Sigmoid colon (tissue), 7 donors: Measurements from ENCODE around the gene ATXN10. TPM values are rescaled to one million over a fixed set of nuclear protein-coding genes. Genes with fewer than 3 reads are reported as not detected.
"Not testable (repeated sequence)": the region's sequence is repeated elsewhere in the genome, so short reads cannot be mapped to it uniquely, and the experiment has no call there.

Experiments
- DNase-seq: peaks from one replicate; pipeline ENCODE4 v3.0.0-alpha.2; 2019
- H3K27ac ChIP-seq, 4 donors: fragments of 200-600 bp; sonication (generic); one replicate each; pipeline ENCODE4 v1.5.1; 2016 to 2019; ENCODE audit warnings: mild to moderate bottlenecking in 1 of 4
- H3K27me3 ChIP-seq, 3 donors: fragments of 200-600 bp; sonication (generic); one replicate each; pipeline ENCODE4 v1.5.1; 2019; ENCODE audit warnings: mild to moderate bottlenecking in 1 of 3
- H3K36me3 ChIP-seq, 4 donors: fragments of 200-600 bp; sonication (generic); one replicate each; pipeline ENCODE4 v1.5.1; 2016 to 2019
- H3K4me1 ChIP-seq, 4 donors: fragments of 200-600 bp; sonication (generic); one replicate each; pipeline ENCODE4 v1.5.1; 2017 to 2019
- H3K4me3 ChIP-seq, 4 donors: fragments of 200-600 bp; sonication (generic); one replicate each; pipeline ENCODE4 v1.5.1; 2017 to 2019; ENCODE audit warnings: mild to moderate bottlenecking in 2 of 4, moderate library complexity in 1 of 4
- H3K9me3 ChIP-seq, 4 donors: fragments of 200-600 bp in 3 of 4; sonication (generic) in 3 of 4; one replicate each; pipeline versions ENCODE4 v1.5.1 to v1.6.1; 2013 to 2019
- CTCF ChIP-seq, 4 experiments: fragments of 450-650 bp in 3 of 4; fragments of 200-600 bp in 1 of 4; IDR thresholded peaks; one replicate each; pipeline ENCODE4 v1.5.1; 2016 to 2019; ENCODE audit warnings: antibody characterized with exemption in 4 of 4, mild to moderate bottlenecking in 3 of 4, moderate library complexity in 2 of 4
- EP300 ChIP-seq, 4 donors: sonication (generic); formaldehyde crosslinking; IDR thresholded peaks; one replicate each; pipeline ENCODE4 v1.6.1; 2017; ENCODE audit warnings: antibody characterized with exemption in 4 of 4
- POLR2A ChIP-seq, 2 donors: fragments of 450-650 bp; IDR thresholded peaks; one replicate each; pipeline ENCODE4 v1.6.1; 2016; ENCODE audit warnings: antibody characterized with exemption in 2 of 2, mild to moderate bottlenecking in 2 of 2, moderate library complexity in 2 of 2
- POLR2AphosphoS5 ChIP-seq, 4 donors: sonication (generic); formaldehyde crosslinking; IDR thresholded peaks; one replicate each; pipeline ENCODE4 v1.6.1; 2017; ENCODE audit warnings: antibody characterized with exemption in 4 of 4
- WGBS, 2 donors: extraction: QIAGEN DNeasy Blood & Tissue Kit; methylation state at CpG; one replicate each; pipeline ENCODE4 v1.1.7; 2013; 5-methylcytosine and 5-hydroxymethylcytosine counted together
- intact Hi-C: fragments of 100-400 bp; cut with DNase I; formaldehyde crosslinking; loops from one replicate; pipeline ENCODE4 v1.15.1; 2023
- polyA plus RNA-seq, 3 donors: library from polyadenylated mRNA; stranded (reverse); fragments of 200-250 nt; gene quantifications; one replicate each; pipeline ENCODE4 v1.2.3, GENCODE V29; 2013
- total RNA-seq, 4 donors: library from RNA; depleted of rRNA; stranded (reverse); fragments of >200 nt; gene quantifications; one replicate each; pipeline ENCODE4 v1.1.0, GENCODE V29; 2016
- donor health status: healthy with polysubstance abuse.
- donor health status: Bipolar disorder and iron deficiency.
- donor health status: healthy.

Gene ATXN10
- total and polyA plus RNA-seq, 7 donors = 37.9 to 187 (median 160) TPM

GRCh38 chr22:45786726-45787125 is 115.1 kb downstream of the ATXN10 start:
- Histone ChIP-seq H3K4me1 (peaks cover 0 to 21% (median 19%) of the 10 kb centered on the region in 4 donors), H3K27me3 (no peaks in the 10 kb centered on the region), H3K4me3 (no peak overlapping the region), H3K9me3 (no peaks in the 10 kb centered on the region), H3K27ac (no peak overlapping the region), H3K36me3 (no peaks in the 10 kb centered on the region)
- WGBS, 2 donors = 67 to 69% methylated on average over 2 of the region's 2 CpGs
- intact Hi-C loops = no loop called here
- TF ChIP-seq POLR2AphosphoS5 (IDR thresholded peaks at IDR 0.05) = no peak
- no peak for DNase-seq

GRCh38 chr22:45787759-45788158 is 116.1 kb downstream of the ATXN10 start:
- Histone ChIP-seq H3K4me3 (no peak overlapping the region), H3K27ac (no peak overlapping the region), H3K27me3 (no peaks in the 10 kb centered on the region), H3K4me1 (peaks cover 0 to 19% (median 15%) of the 10 kb centered on the region in 4 donors), H3K36me3 (no peaks in the 10 kb centered on the region), H3K9me3 (no peaks in the 10 kb centered on the region)
- no peak for DNase-seq
- TF ChIP-seq POLR2AphosphoS5 (IDR thresholded peaks at IDR 0.05) = no peak
- no peak for TF ChIP-seq EP300 (IDR thresholded peaks at IDR 0.05)
- TF ChIP-seq POLR2A (IDR thresholded peaks at IDR 0.05) = no peak
- intact Hi-C loops = no loop called here
- WGBS, 2 donors = 97% methylated on average over 2 of the region's 2 CpGs

GRCh38 chr22:45788522-45788921 is 116.9 kb downstream of the ATXN10 start:
- intact Hi-C loops = no loop called here
- H3K9me3 ChIP-seq = no peaks in the 10 kb centered on the region
- H3K36me3 ChIP-seq = peaks cover 0 to 4% (median 0%) of the 10 kb centered on the region in 4 donors
- peaks cover 0 to 19% (median 15%) of the 10 kb centered on the region in 4 donors for H3K4me1 ChIP-seq
- WGBS, 2 donors = 97 to 99% methylated on average over 8 of the region's 8 CpGs
- H3K27me3 ChIP-seq = no peaks in the 10 kb centered on the region
- no peak overlapping the region for H3K27ac ChIP-seq
- no peak for TF ChIP-seq POLR2A (IDR thresholded peaks at IDR 0.05)
- TF ChIP-seq POLR2AphosphoS5 (IDR thresholded peaks at IDR 0.05) = no peak
- no peak for TF ChIP-seq EP300 (IDR thresholded peaks at IDR 0.05)
- TF ChIP-seq CTCF (IDR thresholded peaks at IDR 0.05) = no peak
- no peak overlapping the region for H3K4me3 ChIP-seq
- DNase-seq = no peak

GRCh38 chr22:45790401-45790800 is 118.8 kb downstream of the ATXN10 start:
- WGBS, 2 donors = 95 to 99% methylated on average over 1 of the region's 1 CpG
- no peak overlapping the region for H3K27ac ChIP-seq

GRCh38 chr22:45793161-45793560 is 121.5 kb downstream of the ATXN10 start:
- Histone ChIP-seq H3K36me3 (peaks cover 0 to 8% (median 0%) of the 10 kb centered on the region in 4 donors), H3K9me3 (peaks cover 0 to 12% (median 4%) of the 10 kb centered on the region in 4 donors), H3K4me1 (peaks cover 0 to 4% (median 0%) of the 10 kb centered on the region in 4 donors), H3K27ac (no peak overlapping the region), H3K27me3 (no peaks in the 10 kb centered on the region), H3K4me3 (no peak overlapping the region)
- no peak for DNase-seq
- TF ChIP-seq CTCF (IDR thresholded peaks at IDR 0.05) (no peak), POLR2A (IDR thresholded peaks at IDR 0.05) (no peak), EP300 (IDR thresholded peaks at IDR 0.05) (no peak), POLR2AphosphoS5 (IDR thresholded peaks at IDR 0.05) (no peak)
- intact Hi-C loops = no loop called here
- 98 to 99% methylated on average over 3 of the region's 3 CpGs for WGBS, 2 donors

More at GRCh38 chr22:45790401-45790800, 118.8 kb downstream of the ATXN10 start:
- Histone ChIP-seq H3K9me3 (peaks cover 0 to 5% (median 0%) of the 10 kb centered on the region in 4 donors), H3K4me1 (peaks cover 0 to 5% (median 4%) of the 10 kb centered on the region in 4 donors), H3K36me3 (peaks cover 0 to 8% (median 0%) of the 10 kb centered on the region in 4 donors), H3K4me3 (no peak overlapping the region), H3K27me3 (no peaks in the 10 kb centered on the region)
- TF ChIP-seq POLR2A (IDR thresholded peaks at IDR 0.05) (no peak), EP300 (IDR thresholded peaks at IDR 0.05) (no peak), CTCF (IDR thresholded peaks at IDR 0.05) (no peak), POLR2AphosphoS5 (IDR thresholded peaks at IDR 0.05) (no peak)
- no peak for DNase-seq
- intact Hi-C loops = no loop called here

- Histone ChIP-seq H3K27me3 (no peaks in the 10 kb centered on the region), H3K4me3 (no peak overlapping the region), H3K9me3 (peaks cover 0 to 12% (median 4%) of the 10 kb centered on the region in 4 donors), H3K36me3 (peaks cover 0 to 8% (median 0%) of the 10 kb centered on the region in 4 donors), H3K4me1 (peaks cover 0 to 12% (median 0%) of the 10 kb centered on the region in 4 donors), H3K27ac (no peak overlapping the region)
- TF ChIP-seq EP300 (IDR thresholded peaks at IDR 0.05) = no peak
- TF ChIP-seq POLR2A (IDR thresholded peaks at IDR 0.05) = no peak
- no peak for TF ChIP-seq POLR2AphosphoS5 (IDR thresholded peaks at IDR 0.05)
- TF ChIP-seq CTCF (IDR thresholded peaks at IDR 0.05) = no peak
- WGBS, 2 donors = 95 to 97% methylated on average over 2 of the region's 2 CpGs
- intact Hi-C loops = no loop called here
- DNase-seq = no peak
These were observed 122.3 kb downstream of the ATXN10 start for GRCh38 chr22:45793892-45794291.

GRCh38 chr22:45796009-45796408 is 124.4 kb downstream of the ATXN10 start:
- DNase-seq, intact Hi-C loops, H3K4me3 ChIP-seq, H3K27ac ChIP-seq, H3K27me3 ChIP-seq, H3K36me3 ChIP-seq: not testable (repeated sequence)
- WGBS, 2 donors = 97 to 98% methylated on average over 9 of the region's 9 CpGs
- peaks cover 0 to 15% (median 0%) of the 10 kb centered on the region in 4 donors for H3K4me1 ChIP-seq
- peaks cover 0 to 12% (median 4%) of the 10 kb centered on the region in 4 donors for H3K9me3 ChIP-seq
